ENCODE results near the gene SPART.

Gene SPART, protein sequence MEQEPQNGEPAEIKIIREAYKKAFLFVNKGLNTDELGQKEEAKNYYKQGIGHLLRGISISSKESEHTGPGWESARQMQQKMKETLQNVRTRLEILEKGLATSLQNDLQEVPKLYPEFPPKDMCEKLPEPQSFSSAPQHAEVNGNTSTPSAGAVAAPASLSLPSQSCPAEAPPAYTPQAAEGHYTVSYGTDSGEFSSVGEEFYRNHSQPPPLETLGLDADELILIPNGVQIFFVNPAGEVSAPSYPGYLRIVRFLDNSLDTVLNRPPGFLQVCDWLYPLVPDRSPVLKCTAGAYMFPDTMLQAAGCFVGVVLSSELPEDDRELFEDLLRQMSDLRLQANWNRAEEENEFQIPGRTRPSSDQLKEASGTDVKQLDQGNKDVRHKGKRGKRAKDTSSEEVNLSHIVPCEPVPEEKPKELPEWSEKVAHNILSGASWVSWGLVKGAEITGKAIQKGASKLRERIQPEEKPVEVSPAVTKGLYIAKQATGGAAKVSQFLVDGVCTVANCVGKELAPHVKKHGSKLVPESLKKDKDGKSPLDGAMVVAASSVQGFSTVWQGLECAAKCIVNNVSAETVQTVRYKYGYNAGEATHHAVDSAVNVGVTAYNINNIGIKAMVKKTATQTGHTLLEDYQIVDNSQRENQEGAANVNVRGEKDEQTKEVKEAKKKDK

GRCh38 chr13:36346222-36347083, at the start of gene SPART:
SPART (minus strand) TSS chr13:36346394; CDS start chr13:36335830, 10,564 bp downstream.
- DNase-seq (ENCODE audit: low read depth), result peak; percentile 63

DNA sequence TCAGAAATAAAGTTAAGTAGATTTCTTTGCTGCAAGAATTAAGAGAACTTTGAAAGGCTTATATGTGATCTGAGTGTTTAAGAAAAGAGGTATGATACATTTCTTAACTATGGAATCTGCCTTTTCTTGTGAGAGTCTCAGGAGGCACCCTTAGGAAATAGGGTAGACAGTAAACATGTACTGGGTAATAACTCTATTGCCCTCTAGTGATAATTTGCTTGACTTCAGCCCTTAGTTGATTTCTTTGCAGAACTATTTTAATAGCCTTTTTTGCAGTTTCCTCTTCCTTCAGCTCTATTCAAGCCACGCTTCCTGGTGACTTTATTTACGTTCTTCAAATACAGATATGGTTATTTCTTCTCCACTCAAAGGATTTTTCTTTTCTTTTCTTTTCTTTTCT, 49.1 kb upstream of the SPART start:
- no peak for DNase-seq (ENCODE audit: low read depth)

- DNase-seq (ENCODE audit: low read depth), result no peak
Observed at GRCh38 chr13:36385489-36385888, 39.3 kb upstream of the SPART start.

DNA sequence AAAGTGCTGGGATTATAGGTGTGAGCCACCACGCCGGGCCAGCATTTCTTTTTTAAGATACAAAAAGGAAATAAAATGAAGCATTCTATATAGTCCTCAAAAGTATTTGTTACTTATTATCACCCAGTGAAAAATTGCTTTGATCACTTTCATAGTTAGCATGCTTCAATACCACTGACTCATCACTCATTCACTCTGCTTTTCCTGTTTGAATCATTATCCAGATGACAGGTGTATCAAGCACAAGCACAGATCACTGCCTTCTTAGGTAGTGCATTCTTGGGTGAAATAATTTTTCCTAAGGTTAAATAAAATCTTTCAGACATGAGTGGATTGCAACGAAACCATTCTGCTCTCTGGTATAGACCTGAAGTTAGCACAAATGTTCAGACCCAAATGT, 35.8 kb upstream of the SPART start:
- DNase-seq (ENCODE audit: low read depth), result no peak

DNA sequence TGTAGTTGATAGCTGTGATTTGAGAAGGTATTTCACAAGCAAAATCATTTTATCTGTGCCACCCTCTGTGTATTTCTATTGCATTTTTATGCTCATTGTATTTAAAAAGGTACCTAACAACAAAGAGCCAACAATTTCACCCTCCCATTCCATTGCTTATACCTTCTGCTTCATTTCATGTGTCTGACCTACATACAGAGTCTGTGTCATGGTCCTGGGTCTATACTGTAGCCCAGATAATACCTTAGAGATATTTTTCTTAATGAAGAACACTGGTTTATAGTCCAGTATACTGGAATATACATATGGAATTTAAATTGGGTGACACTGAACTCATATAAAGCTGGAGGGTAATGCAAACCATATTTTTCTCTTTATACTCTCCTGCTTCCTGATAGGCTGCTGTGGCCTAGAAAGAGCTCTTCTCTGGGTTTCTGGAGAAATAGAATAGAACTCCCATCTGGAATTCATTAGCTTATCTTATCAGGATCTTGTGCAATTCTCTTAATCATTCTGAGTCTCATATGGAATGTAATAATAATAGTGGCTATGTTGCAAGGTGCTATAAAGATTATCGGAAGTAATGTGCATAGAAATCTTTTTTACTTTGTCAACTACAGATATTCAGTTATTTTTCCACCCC, 31.8 kb upstream of the SPART start:
- no peak for DNase-seq (ENCODE audit: low read depth)

DNA sequence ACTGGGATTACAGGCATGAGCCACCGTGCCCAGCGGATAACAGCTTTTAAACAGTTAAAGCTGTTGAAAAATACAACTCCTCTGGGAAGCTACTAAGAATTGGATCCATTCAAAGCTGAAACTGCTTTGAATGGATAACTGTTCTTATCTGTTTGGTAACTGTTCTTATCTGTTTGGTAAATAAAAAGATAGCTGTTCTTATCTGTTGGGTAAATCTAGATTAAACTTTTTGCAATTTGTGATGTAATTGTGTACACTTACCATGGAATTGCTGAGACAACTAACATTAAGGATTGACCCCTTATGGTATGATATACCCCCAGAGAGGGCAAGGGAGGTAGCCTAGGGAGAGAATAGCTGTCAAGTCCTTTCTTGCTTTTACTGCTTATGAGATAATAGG, 27.9 kb upstream of the SPART start:
- no peak for DNase-seq (ENCODE audit: low read depth)

DNA sequence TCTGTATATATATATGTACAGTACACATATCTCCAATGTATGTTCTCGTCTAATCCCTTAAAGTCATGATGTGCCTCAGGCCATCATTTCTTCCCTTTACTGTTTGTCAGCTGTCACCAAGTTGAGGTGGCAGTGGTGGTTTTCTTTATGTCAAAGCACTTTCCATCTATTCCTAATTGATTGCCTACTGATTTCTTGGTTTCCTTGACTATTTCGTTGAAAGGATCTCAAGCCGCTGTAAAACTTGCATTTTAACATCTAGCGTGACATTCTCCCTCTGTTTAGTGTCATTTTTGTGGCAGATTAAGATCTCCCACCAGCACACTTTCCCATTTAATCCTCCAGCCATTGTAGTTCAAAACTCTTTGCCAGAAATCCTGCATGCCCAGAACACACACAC, 25.0 kb upstream of the SPART start:
- DNase-seq (ENCODE audit: low read depth), result no peak

DNA sequence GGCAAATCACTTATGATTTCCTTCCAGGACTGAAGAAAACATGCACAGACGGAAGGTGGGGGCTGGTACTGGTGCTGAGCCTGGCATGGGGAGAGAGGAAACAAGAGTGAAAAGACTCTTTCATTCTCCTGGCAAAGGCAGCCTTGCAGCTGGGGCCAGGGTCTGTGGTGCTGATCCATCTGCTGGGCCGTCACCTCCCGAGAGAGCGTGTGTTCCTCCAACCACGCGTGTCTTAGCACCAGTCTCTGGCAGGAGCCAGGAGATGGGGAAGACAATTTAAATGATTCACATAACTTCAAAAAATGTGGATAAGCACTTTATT, 23.9 kb upstream of the SPART start:
- no peak for DNase-seq (ENCODE audit: low read depth)

- DNase-seq (ENCODE audit: low read depth), result no peak
Observed at GRCh38 chr13:36369268-36370107, 23.3 kb upstream of the SPART start.

- no peak for DNase-seq (ENCODE audit: low read depth)
Observed at GRCh38 chr13:36366031-36366430, 19.8 kb upstream of the SPART start.

- no peak for DNase-seq (ENCODE audit: low read depth)
Observed at GRCh38 chr13:36363366-36363863, 17.2 kb upstream of the SPART start.

DNA sequence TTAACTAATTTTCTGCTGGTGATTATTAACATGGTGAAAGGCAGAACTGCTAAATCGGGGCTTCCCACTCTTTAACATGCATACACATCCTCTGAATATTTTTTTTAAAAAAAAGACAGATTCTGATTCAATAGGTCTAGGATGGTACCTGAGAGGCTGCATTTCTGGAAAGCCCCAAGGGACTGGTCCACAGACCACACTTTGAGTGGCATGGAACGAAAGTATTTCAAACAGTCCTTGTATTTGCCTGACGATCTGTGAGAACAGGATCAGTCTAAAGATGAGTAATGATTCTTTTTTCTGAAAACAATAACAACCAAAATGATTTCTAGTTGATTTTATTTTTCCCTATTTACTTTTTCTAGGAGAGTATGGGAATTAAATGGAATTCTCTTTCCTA, 16.7 kb upstream of the SPART start:
- DNase-seq (ENCODE audit: low read depth), result no peak

- no peak for DNase-seq (ENCODE audit: low read depth)
Observed at GRCh38 chr13:36362251-36362650, 16.1 kb upstream of the SPART start.

DNA sequence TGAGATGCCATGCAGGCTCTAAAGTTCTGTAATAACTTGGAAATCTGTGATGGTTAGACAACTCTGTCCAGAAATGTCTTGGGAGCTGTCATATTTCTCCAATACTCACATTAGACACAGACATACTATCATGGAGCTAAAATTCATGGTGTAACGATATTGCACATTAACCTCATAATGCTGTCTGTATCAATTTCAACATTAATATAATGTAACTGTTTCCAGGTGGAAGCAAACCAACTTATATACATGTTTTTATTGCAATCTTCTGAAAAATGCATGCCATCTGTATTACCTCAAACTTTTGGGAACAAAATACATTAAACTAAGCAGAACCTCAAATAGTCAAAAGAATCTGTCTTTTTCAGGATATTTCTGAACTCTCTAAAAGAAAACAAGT, 14.7 kb upstream of the SPART start:
- no peak for DNase-seq (ENCODE audit: low read depth)

DNA sequence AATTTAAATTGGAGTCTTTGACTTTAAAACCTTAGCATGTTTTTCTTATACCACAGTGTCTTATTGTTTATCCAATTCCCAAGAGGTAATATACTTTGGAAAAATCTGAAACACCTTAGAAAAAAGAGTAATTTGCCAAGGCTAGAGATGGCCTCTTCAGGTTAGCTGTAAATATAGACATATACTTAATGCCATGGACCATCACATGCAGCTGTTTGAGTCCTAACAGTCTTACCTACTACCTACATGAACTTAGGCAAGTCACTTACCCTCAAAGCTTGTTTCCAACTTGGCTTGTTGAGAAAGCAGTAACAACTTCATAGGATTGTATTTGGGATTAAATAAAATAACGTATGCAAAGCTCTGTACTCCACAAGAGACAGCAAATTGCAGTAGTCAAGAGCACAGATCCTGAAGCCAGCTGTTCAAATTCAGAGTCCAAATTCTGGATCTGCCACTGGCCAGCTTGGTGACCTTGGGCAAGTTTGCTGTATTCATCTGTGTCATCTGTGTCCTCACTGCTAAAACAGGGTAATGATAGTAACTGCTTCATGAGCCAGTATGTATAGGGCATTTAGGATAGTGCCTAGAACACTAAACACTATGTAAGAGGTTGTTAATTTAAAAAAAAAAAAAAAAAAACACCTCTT, 13.2 kb upstream of the SPART start:
- no peak for DNase-seq (ENCODE audit: low read depth)

DNA sequence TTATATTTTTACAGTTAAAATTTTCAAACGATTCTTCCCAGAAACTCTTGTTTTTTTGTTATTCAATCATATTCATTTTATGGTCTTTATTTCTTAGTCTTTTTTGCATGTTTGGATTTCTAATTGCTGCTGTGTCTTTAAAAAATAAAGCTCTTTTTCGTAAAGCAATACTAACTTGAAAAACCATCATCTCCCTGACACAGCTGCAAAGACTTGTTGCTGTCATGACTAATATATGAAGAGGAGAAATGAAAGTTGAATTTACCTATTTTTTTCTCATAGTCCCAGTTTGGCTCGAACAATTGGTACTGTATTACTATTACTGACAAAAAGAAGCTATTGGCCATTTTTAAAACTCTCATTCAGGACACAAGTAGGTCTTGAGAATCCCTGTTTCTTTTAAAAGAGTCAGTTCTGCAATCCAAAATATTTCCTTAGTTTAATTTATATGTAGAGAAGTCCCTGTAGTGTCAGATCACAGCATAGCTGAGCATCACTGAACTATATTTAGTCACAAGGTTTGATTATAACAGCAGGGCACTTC, 12.1 kb upstream of the SPART start:
- DNase-seq (ENCODE audit: low read depth), result no peak

DNA sequence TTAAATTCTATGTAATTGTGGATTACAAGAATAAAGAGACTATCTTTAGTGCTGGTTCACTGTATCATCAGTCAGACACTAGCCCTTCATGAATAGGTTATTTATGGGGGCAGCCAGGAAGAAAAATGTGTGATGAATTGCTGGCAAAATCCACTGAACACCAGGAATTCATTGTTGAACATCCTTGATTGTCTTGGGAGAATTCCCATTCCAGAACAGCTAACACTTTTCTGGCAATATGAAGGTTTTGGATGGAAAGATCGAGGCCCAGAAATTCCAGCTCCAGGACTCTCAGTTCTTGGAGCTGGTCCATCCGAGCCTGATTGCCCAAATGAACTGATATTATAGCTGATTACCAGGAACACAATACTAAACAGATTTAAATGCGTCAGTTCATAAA, 11.5 kb upstream of the SPART start:
- DNase-seq (ENCODE audit: low read depth), result no peak

DNA sequence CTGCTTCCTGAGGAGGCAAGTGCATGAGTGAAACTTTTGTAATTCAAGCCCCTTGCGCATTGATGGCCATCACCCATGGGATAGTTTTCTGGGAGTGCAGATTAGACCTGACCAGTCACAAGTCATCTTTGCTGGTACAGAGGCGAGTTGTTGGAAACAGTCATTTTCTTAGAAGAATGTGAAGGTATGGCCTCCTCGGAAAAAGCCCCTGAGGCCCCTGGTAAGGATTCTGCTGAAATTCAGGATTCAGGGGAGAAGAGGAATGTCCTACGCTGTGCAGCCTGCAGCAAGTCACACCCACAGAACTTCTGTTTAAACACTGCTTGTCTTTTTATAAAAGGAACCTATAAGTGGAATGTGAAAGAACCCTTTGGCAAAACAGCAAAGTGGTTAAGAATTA, 11.0 kb upstream of the SPART start:
- DNase-seq (ENCODE audit: low read depth), result no peak

DNA sequence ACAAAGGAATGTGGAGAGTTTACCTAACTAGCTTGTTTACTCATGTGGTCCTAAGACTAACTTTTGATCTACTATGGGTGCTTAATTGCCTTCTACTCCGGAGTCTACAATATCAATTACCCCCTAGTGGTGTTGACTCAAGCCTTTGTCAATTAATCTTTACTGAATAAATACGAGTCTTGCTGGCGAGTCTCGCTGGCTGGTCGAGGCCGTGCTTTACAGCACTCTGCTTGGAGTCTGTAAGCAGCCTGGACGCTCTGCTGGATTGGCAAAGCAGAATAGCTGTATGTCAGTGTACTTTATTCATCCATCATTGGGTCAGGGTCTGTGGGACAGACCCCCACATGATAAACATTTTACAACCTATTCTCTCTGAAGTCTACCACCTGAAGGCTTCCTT, 9.9 kb upstream of the SPART start:
- no peak for DNase-seq (ENCODE audit: low read depth)

- no peak for DNase-seq (ENCODE audit: low read depth)
Observed at GRCh38 chr13:36355632-36356031, 9.4 kb upstream of the SPART start.
